Neural cell (in vitro differentiated cells): ENCODE results near the gene TNIP3. TPM values are rescaled to one million over a fixed set of nuclear protein-coding genes. Genes with fewer than 3 reads are reported as not detected.

Source experiments
- H2AFZ ChIP-seq: fragments of 200-600, 300-800 bp; sonication (generic), shearing (Covaris generic); 2 replicates; pipeline ENCODE4 v1.6.0; 2014; ENCODE audit warnings: low read depth, mild to moderate bottlenecking, antibody characterized with exemption, low read length, moderate library complexity
- H3F3A ChIP-seq: fragments of 200-600 bp; shearing (Covaris generic); 2 replicates; pipeline ENCODE4 v1.6.1; 2016; ENCODE audit warnings: mild to moderate bottlenecking, moderate library complexity, mixed read lengths, antibody characterized with exemption, low read length; ENCODE audit not compliant: insufficient read depth, poor library complexity, severe bottlenecking
- H3K27ac ChIP-seq: fragments of 200-600, 300-800 bp; sonication (generic), shearing (Covaris generic); 2 replicates; pipeline ENCODE4 v1.5.1; 2014; ENCODE audit warnings: mild to moderate bottlenecking, low read length, moderate library complexity
- H3K27me3 ChIP-seq: fragments of 300-800, 200-600 bp; sonication (generic), shearing (Covaris generic); 2 replicates; pipeline ENCODE4 v1.6.0; 2014; ENCODE audit warnings: mild to moderate bottlenecking, low read depth, low read length, moderate library complexity; ENCODE audit not compliant: insufficient read depth
- H3K36me3 ChIP-seq: fragments of 300-800, 200-600 bp; sonication (generic), shearing (Covaris generic); 2 replicates; pipeline ENCODE4 v1.5.1; 2014; ENCODE audit warnings: mild to moderate bottlenecking, antibody characterized with exemption, low read length, moderate library complexity; ENCODE audit not compliant: insufficient read depth
- H3K4me2 ChIP-seq: fragments of 300-800, 200-600 bp; sonication (generic), shearing (Covaris generic); 2 replicates; pipeline ENCODE4 v1.6.0; 2014; ENCODE audit warnings: mild to moderate bottlenecking, low read length
- H3K4me3 ChIP-seq: fragments of 300-800, 200-600 bp; sonication (generic), shearing (Covaris generic); 2 replicates; pipeline ENCODE4 v1.5.1; 2014; ENCODE audit warnings: mild to moderate bottlenecking, low read length, moderate library complexity
- H3K79me2 ChIP-seq: fragments of 200-600 bp; shearing (Covaris generic); replicated peaks from 2 replicates; pipeline ENCODE4 v1.6.0; 2014; ENCODE audit warnings: mild to moderate bottlenecking, low read length, moderate library complexity; ENCODE audit not compliant: insufficient read depth
- H3K9ac ChIP-seq: fragments of 300-800, 200-600 bp; sonication (generic), shearing (Covaris generic); 2 replicates; pipeline ENCODE4 v1.6.1; 2016; ENCODE audit warnings: mild to moderate bottlenecking, low read length, mixed read lengths
- H3K9me2 ChIP-seq: fragments of 200-600 bp; shearing (Covaris generic); 2 replicates; pipeline ENCODE4 v1.6.1; 2016; ENCODE audit warnings: mild to moderate bottlenecking, low read length, mixed read lengths; ENCODE audit not compliant: insufficient read depth
- H3K9me3 ChIP-seq: fragments of 200-600, 300-800 bp; sonication (generic), shearing (Covaris generic); 2 replicates; pipeline ENCODE4 v1.6.1; 2016; ENCODE audit warnings: mild to moderate bottlenecking, mixed run types, low read length, moderate library complexity, mixed read lengths
- H4K20me1 ChIP-seq: fragments of 200-600 bp; shearing (Covaris generic); 2 replicates; pipeline ENCODE4 v1.6.1; 2016; ENCODE audit warnings: mild to moderate bottlenecking, mixed run types; ENCODE audit not compliant: insufficient read depth
- CTCF ChIP-seq: fragments of 450-650 bp; IDR thresholded peaks from 2 replicates; pipeline ENCODE4 v1.5.1; 2014; ENCODE audit warnings: antibody characterized with exemption, mild to moderate bottlenecking, moderate library complexity; ENCODE audit not compliant: poor library complexity, severe bottlenecking
- EP300 ChIP-seq: fragments of 450-650 bp; conservative IDR thresholded peaks from 2 replicates; pipeline ENCODE4 v1.6.1; 2014; ENCODE audit warnings: antibody characterized with exemption, mild to moderate bottlenecking, moderate library complexity; ENCODE audit not compliant: poor library complexity, severe bottlenecking
- EZH2 ChIP-seq: fragments of 200-600, 300-800 bp; shearing (Covaris generic), sonication (generic); IDR thresholded peaks from 2 replicates; pipeline ENCODE4 v1.6.1; 2014; ENCODE audit warnings: antibody characterized with exemption, low read length, borderline replicate concordance, mild to moderate bottlenecking; ENCODE audit not compliant: insufficient read depth, poor library complexity, severe bottlenecking
- MXI1 ChIP-seq: fragments of 450-650 bp; conservative IDR thresholded peaks from 2 replicates; pipeline ENCODE4 v1.6.1; 2014; ENCODE audit warnings: antibody characterized with exemption, mild to moderate bottlenecking; ENCODE audit not compliant: poor library complexity, severe bottlenecking
- POLR2AphosphoS5 ChIP-seq: IDR thresholded peaks from 2 replicates; pipeline ENCODE4 v1.6.1; 2012
- RAD21 ChIP-seq: fragments of 450-650 bp; conservative IDR thresholded peaks from 2 replicates; pipeline ENCODE4 v1.6.1; 2014; ENCODE audit warnings: antibody characterized with exemption, mild to moderate bottlenecking, moderate library complexity
- SMC3 ChIP-seq: fragments of 450-650 bp; conservative IDR thresholded peaks from 2 replicates; pipeline ENCODE4 v1.6.1; 2014; ENCODE audit warnings: antibody characterized with exemption, mild to moderate bottlenecking, moderate library complexity; ENCODE audit not compliant: poor library complexity
- TAF1 ChIP-seq: IDR thresholded peaks from 2 replicates; pipeline ENCODE4 v1.6.1; 2012; ENCODE audit warnings: low read depth
- polyA plus RNA-seq: library from polyadenylated mRNA; depleted of rRNA; stranded (reverse); fragments of >200 nt; gene quantifications from 2 replicates; pipeline ENCODE4 v1.2.3, GENCODE V29; 2014
- TF ChIP-seq, protein P1 (sequence below): IDR thresholded peaks from 2 replicates; pipeline ENCODE4 v1.6.1; 2012; ENCODE audit warnings: borderline replicate concordance

TNIP3 gene
- polyA plus RNA-seq, 1 donor from 2014 or later, result 0.09 TPM

GRCh38 chr4:121138039-121138825, 25.9 kb downstream of the TNIP3 start:
- no peak overlapping the region for H3K4me2 ChIP-seq
- no peaks in the 10 kb centered on the region for H3K9me2 ChIP-seq
- H3K79me2 ChIP-seq, result no peaks in the 10 kb centered on the region
- H3K27me3 ChIP-seq, result no peaks in the 10 kb centered on the region
- no peak overlapping the region for H3K27ac ChIP-seq
- H3K9ac ChIP-seq, result no peak overlapping the region
- H3K36me3 ChIP-seq, result no peaks in the 10 kb centered on the region
- no peak overlapping the region for H2AFZ ChIP-seq
- TF ChIP-seq CTCF, result no peak
- TF ChIP-seq, protein P1, sequence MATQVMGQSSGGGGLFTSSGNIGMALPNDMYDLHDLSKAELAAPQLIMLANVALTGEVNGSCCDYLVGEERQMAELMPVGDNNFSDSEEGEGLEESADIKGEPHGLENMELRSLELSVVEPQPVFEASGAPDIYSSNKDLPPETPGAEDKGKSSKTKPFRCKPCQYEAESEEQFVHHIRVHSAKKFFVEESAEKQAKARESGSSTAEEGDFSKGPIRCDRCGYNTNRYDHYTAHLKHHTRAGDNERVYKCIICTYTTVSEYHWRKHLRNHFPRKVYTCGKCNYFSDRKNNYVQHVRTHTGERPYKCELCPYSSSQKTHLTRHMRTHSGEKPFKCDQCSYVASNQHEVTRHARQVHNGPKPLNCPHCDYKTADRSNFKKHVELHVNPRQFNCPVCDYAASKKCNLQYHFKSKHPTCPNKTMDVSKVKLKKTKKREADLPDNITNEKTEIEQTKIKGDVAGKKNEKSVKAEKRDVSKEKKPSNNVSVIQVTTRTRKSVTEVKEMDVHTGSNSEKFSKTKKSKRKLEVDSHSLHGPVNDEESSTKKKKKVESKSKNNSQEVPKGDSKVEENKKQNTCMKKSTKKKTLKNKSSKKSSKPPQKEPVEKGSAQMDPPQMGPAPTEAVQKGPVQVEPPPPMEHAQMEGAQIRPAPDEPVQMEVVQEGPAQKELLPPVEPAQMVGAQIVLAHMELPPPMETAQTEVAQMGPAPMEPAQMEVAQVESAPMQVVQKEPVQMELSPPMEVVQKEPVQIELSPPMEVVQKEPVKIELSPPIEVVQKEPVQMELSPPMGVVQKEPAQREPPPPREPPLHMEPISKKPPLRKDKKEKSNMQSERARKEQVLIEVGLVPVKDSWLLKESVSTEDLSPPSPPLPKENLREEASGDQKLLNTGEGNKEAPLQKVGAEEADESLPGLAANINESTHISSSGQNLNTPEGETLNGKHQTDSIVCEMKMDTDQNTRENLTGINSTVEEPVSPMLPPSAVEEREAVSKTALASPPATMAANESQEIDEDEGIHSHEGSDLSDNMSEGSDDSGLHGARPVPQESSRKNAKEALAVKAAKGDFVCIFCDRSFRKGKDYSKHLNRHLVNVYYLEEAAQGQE, result no peak
- TF ChIP-seq SMC3, result no peak
- no peak for TF ChIP-seq RAD21
- no peak for TF ChIP-seq POLR2AphosphoS5
- TF ChIP-seq TAF1, result no peak
- no peak for TF ChIP-seq EP300
- no peak for TF ChIP-seq EZH2
- TF ChIP-seq MXI1, result no peak
- H4K20me1 ChIP-seq, result no peaks in the 10 kb centered on the region
- no peaks in the 10 kb centered on the region for H3K9me3 ChIP-seq
- no peaks in the 10 kb centered on the region for H3F3A ChIP-seq
- H3K4me3 ChIP-seq, result no peak overlapping the region

GRCh38 chr4:121130326-121130660, 33.8 kb downstream of the TNIP3 start:
- no peak overlapping the region for H3K9ac ChIP-seq
- H2AFZ ChIP-seq, result no peak overlapping the region
- no peaks in the 10 kb centered on the region for H4K20me1 ChIP-seq
- H3K4me2 ChIP-seq, result no peak overlapping the region
- H3F3A ChIP-seq, result no peaks in the 10 kb centered on the region
- no peaks in the 10 kb centered on the region for H3K79me2 ChIP-seq
- no peaks in the 10 kb centered on the region for H3K27me3 ChIP-seq
- no peak overlapping the region for H3K27ac ChIP-seq
- H3K9me3 ChIP-seq, result no peaks in the 10 kb centered on the region
- no peaks in the 10 kb centered on the region for H3K36me3 ChIP-seq
- TF ChIP-seq EZH2, result no peak
- TF ChIP-seq MXI1, result no peak
- TF ChIP-seq, protein P1, result no peak
- TF ChIP-seq CTCF, result no peak
- TF ChIP-seq RAD21, result no peak
- TF ChIP-seq POLR2AphosphoS5, result no peak
- H3K9me2 ChIP-seq, result no peaks in the 10 kb centered on the region
- H3K4me3 ChIP-seq, result no peak overlapping the region
